Measurements from ENCODE around the gene SLC4A8. TPM values are rescaled to one million over a fixed set of nuclear protein-coding genes. Genes with fewer than 3 reads are reported as not detected.

The SLC4A8 gene
- total RNA-seq, 1 experiment from 2014 or later, result 26.3 TPM

DNA sequence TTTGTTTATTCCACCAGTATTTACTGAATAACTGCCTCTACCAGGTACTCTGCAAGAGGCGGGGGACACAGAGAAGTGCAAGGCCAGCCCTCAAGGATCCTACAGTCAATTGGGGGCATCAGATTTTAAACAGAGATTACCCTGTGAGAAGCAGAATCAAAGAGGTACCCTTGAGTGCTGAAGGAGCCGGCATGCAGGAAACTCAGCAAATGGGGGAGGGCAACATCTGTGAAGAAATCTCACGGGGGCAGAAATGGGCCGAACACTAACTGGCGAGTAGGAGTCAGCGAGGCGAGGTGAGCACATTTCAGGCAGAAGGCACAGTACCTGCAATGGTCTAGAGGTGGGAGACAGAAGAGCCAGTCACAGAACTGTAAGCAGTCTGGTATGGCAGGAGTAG is 42.5 kb upstream of the SLC4A8 start:
- no peaks in the 10 kb centered on the region for H4K20me1 ChIP-seq (ENCODE audit: control insufficient read depth, insufficient read depth, insufficient read length)
- no peak overlapping the region for H3K23ac ChIP-seq (ENCODE audit: insufficient read length, low read depth, low read length)
- no peaks in the 10 kb centered on the region for H3K79me2 ChIP-seq (ENCODE audit: insufficient read depth, low read length)
- H3K18ac ChIP-seq (ENCODE audit: insufficient read length, low read depth, low read length), result no peak overlapping the region
- no CpG with 5 or more reads among the region's 7 CpGs for WGBS (ENCODE audit: extremely low coverage, insufficient read length, low lambda C conversion rate)
- Mint-ChIP-seq H3K4me1 (peaks cover 38 to 39% of the 10 kb centered on the region in 2 experiments), H3K27me3 (ENCODE audit: low read depth) (no peaks in the 10 kb centered on the region), H3K36me3 (ENCODE audit: insufficient read depth in 1 of 3, low read depth in 3 of 3) (peaks cover 1 to 34% (median 32%) of the 10 kb centered on the region in 3 experiments; a peak in 6 of 7 replicates), H3K9me3 (no peaks in the 10 kb centered on the region), H3K4me3 (no peak overlapping the region), H3K27ac (peak overlapping the region; percentile 27 to 56 (median 41); a peak in 5 of 7 replicates)
- H3T11ph ChIP-seq (ENCODE audit: low read length), result no peak overlapping the region
- H4K8ac ChIP-seq (replicated peaks; ENCODE audit: insufficient read length, low read depth, low read length), result no peak overlapping the region
- H2BK120ac ChIP-seq (ENCODE audit: low read depth, low read length, poor library complexity, severe bottlenecking), result no peak overlapping the region
- H3K4ac ChIP-seq (ENCODE audit: low read depth, low read length), result no peak overlapping the region
- H3K9me3 ChIP-seq (ENCODE audit: control insufficient read depth, low read depth, low read length), result no peaks in the 10 kb centered on the region
- TF ChIP-seq, protein P1, sequence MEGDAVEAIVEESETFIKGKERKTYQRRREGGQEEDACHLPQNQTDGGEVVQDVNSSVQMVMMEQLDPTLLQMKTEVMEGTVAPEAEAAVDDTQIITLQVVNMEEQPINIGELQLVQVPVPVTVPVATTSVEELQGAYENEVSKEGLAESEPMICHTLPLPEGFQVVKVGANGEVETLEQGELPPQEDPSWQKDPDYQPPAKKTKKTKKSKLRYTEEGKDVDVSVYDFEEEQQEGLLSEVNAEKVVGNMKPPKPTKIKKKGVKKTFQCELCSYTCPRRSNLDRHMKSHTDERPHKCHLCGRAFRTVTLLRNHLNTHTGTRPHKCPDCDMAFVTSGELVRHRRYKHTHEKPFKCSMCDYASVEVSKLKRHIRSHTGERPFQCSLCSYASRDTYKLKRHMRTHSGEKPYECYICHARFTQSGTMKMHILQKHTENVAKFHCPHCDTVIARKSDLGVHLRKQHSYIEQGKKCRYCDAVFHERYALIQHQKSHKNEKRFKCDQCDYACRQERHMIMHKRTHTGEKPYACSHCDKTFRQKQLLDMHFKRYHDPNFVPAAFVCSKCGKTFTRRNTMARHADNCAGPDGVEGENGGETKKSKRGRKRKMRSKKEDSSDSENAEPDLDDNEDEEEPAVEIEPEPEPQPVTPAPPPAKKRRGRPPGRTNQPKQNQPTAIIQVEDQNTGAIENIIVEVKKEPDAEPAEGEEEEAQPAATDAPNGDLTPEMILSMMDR (conservative IDR thresholded peaks at IDR 0.05), result no peak
- H2AFZ ChIP-seq (ENCODE audit: low read length), result no peak overlapping the region
- H3K27ac ChIP-seq (ENCODE audit: insufficient read length, low read depth, low read length), result no peak overlapping the region
- peaks cover 19% of the 10 kb centered on the region for H3K4me1 ChIP-seq (ENCODE audit: insufficient read depth, low read length)
- H2AK5ac ChIP-seq (ENCODE audit: insufficient read length, low read length), result no peak overlapping the region
- no peak overlapping the region for H3K14ac ChIP-seq (ENCODE audit: insufficient read depth, low read length)
- H3K27me3 ChIP-seq (ENCODE audit: insufficient read depth, low read length), result no peaks in the 10 kb centered on the region
- H4K91ac ChIP-seq (ENCODE audit: insufficient read length, low read depth, low read length), result no peak overlapping the region
- H3K79me1 ChIP-seq (ENCODE audit: insufficient read depth, low read depth, low read length, poor library complexity, severe bottlenecking), result no peaks in the 10 kb centered on the region
- H3K9ac ChIP-seq (ENCODE audit: extremely low read depth, insufficient read length, low read length), result no peak overlapping the region
- no peak overlapping the region for H4K5ac ChIP-seq (ENCODE audit: insufficient read length, low read depth, low read length)
- H2BK5ac ChIP-seq (ENCODE audit: insufficient read length, low read length), result no peak overlapping the region
- no peak overlapping the region for H3K4me2 ChIP-seq (ENCODE audit: insufficient read depth, insufficient read length, low read length)
- H3K56ac ChIP-seq (ENCODE audit: insufficient read length, low read depth, low read length), result no peak overlapping the region
- peaks cover 2% of the 10 kb centered on the region for H3K23me2 ChIP-seq (ENCODE audit: insufficient read length, low read depth, low read length, poor library complexity, severe bottlenecking)
- H2BK20ac ChIP-seq (ENCODE audit: low read depth, low read length, poor library complexity, severe bottlenecking), result no peak overlapping the region
- DNase-seq, result no peak
- no peak overlapping the region for H2BK12ac ChIP-seq (ENCODE audit: insufficient read length, low read depth, low read length)
- no peak overlapping the region for H2BK15ac ChIP-seq (ENCODE audit: low read depth, low read length)

Data from H9 (cell line).